ENCODE data around the gene FXYD3. TPM values are rescaled to one million over a fixed set of nuclear protein-coding genes. Genes with fewer than 3 reads are reported as not detected.
A peak's percentile ranks its signal among the peaks of the same experiment; 100 is the strongest.

The FXYD3 gene
- total and polyA plus RNA-seq, 2 of the 13 experiments (the other 11 are each of a cell fraction or from before 2014, with no cell fraction given): 4.9 TPM; not detected in 1

- TF ChIP-seq USF2 (IDR thresholded peaks at IDR 0.05; ENCODE audit: low read depth, low read length) (no peak), USF2 (CRISPR knock-in tag; IDR thresholded peaks at IDR 0.05; ENCODE audit: borderline replicate concordance) (no peak), ETS1 (CRISPR knock-in tag; IDR thresholded peaks at IDR 0.05) (no peak), ZNF362 (CRISPR knock-in tag; IDR thresholded peaks at IDR 0.05; ENCODE audit: borderline replicate concordance) (no peak), SALL1 (CRISPR knock-in tag; IDR thresholded peaks at IDR 0.05) (peak; percentile 7; the same call in 1 of the 2 replicates), TCF12 (IDR thresholded peaks at IDR 0.05) (no peak), TCF12 (CRISPR knock-in tag; IDR thresholded peaks at IDR 0.05) (no peak), ZNF570 (CRISPR knock-in tag; IDR thresholded peaks at IDR 0.05; ENCODE audit: borderline replicate concordance) (no peak), ZNF703 (CRISPR knock-in tag; IDR thresholded peaks at IDR 0.05; ENCODE audit: borderline replicate concordance) (no peak), SP5 (CRISPR knock-in tag; IDR thresholded peaks at IDR 0.05; ENCODE audit: borderline replicate concordance, low read depth) (no peak), NFE2L2 (IDR thresholded peaks at IDR 0.05; ENCODE audit: low read length) (no peak), ZNF30 (CRISPR knock-in tag; IDR thresholded peaks at IDR 0.05) (no peak), PCBP1 (IDR thresholded peaks at IDR 0.05; ENCODE audit: borderline replicate concordance, low read depth, low read length) (no peak), ZNF687 (CRISPR knock-in tag; IDR thresholded peaks at IDR 0.05) (peak; percentile 63), NPAS2 (CRISPR knock-in tag; IDR thresholded peaks at IDR 0.05; ENCODE audit: borderline replicate concordance) (no peak)
- TF ChIP-seq, protein P1, sequence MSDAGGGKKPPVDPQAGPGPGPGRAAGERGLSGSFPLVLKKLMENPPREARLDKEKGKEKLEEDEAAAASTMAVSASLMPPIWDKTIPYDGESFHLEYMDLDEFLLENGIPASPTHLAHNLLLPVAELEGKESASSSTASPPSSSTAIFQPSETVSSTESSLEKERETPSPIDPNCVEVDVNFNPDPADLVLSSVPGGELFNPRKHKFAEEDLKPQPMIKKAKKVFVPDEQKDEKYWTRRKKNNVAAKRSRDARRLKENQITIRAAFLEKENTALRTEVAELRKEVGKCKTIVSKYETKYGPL (CRISPR knock-in tag; IDR thresholded peaks at IDR 0.05): no peak
- TF ChIP-seq, protein P2, sequence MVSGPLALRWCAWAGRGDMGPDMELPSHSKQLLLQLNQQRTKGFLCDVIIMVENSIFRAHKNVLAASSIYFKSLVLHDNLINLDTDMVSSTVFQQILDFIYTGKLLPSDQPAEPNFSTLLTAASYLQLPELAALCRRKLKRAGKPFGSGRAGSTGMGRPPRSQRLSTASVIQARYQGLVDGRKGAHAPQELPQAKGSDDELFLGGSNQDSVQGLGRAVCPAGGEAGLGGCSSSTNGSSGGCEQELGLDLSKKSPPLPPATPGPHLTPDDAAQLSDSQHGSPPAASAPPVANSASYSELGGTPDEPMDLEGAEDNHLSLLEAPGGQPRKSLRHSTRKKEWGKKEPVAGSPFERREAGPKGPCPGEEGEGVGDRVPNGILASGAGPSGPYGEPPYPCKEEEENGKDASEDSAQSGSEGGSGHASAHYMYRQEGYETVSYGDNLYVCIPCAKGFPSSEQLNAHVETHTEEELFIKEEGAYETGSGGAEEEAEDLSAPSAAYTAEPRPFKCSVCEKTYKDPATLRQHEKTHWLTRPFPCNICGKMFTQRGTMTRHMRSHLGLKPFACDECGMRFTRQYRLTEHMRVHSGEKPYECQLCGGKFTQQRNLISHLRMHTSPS (CRISPR knock-in tag; IDR thresholded peaks at IDR 0.05; ENCODE audit: low read depth): no peak
These were observed 10.4 kb downstream of the FXYD3 start (continued) for GRCh38 chr19:35125749-35126623.
